Ecto neural progenitor cell (in vitro differentiated cells): ENCODE results near the gene KCNN4.
"Not testable (repeated sequence)": the region's sequence is repeated elsewhere in the genome, so short reads cannot be mapped to it uniquely, and the experiment has no call there.

ENCODE experiments used
- DNase-seq: peaks from one replicate; pipeline ENCODE4 v3.0.0-alpha.2; 2018; ENCODE audit warnings: low spot score

KCNN4 gene

DNA sequence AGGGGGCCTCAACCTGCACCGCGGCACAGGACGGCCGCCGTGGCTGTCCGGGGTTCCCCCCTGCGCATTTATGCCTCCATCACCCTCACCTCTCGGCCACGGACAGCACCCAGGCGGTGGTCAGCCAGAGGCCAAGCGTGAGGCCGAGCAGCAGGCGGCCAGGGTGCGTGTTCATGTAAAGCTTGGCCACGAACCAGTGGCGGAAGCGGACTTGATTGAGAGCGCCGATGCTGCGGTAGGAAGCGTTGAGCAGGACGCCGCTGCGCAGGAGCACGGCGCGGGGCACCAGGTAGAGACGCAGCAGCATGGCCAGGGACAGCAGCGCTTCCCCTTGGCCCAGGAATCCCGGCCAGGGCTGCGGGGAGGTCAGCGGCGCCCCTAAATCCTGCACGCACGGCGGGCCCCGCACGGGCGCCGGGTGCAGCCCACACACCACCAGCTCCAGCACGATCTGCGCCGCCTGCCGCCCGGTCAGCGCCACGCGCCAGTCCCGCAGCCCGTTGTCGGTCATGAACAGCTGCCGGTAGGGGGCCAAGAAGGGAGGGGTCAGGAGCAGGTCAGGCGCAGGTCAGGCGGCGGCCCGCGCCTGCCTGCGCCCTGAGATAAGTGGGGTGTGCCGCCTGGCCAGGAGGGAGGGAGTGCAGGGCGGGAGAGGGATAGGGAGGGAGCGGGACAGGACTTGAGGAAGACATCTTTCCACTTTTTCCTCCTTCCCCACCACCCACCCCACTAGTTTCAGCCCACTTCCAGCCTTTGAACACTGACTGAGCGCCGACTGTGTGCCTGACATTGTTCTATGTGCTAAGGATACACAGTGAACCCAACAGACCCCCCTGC, 6.5 kb downstream of the KCNN4 start:
- DNase-seq, result peak; percentile 80

DNA sequence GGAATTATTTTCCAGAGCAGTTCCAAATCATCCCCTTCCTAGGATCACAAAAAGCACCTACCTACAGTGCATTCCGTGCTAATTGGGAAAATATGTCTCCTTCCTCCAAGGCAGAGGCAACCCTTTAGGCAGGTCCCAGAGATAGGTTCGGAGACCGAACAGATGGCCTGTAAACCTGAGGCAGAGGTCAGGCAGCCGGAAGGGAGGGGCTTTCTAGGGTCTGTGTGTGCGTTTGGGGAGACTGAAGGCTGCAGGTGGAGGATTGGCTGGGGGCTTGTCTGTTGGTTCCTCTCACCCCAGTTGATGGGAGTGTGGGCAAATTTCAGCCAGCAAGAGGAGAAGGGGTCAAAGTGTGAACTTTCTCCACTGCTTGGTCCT, 7.1 kb downstream of the KCNN4 start:
- no peak for DNase-seq

DNA sequence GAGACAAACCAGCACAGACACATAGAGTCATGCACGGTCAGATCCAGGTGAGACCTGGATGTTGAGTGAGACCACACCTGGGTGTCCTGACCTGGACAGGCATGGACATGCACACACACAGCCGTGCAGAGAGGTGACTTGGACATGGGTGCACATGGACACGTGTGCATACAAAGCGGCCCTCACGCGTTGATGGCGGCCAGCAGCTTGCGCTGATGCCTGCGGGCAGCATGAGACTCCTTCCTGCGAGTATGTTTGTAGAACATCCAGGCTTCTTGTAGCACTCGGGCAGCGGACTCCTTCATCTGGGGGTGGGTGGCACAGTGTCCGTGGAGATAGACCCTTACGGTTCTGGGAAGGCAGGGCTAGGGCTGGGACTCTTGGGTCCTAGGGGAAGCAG, 11.5 kb downstream of the KCNN4 start:
- DNase-seq, result no peak

DNA sequence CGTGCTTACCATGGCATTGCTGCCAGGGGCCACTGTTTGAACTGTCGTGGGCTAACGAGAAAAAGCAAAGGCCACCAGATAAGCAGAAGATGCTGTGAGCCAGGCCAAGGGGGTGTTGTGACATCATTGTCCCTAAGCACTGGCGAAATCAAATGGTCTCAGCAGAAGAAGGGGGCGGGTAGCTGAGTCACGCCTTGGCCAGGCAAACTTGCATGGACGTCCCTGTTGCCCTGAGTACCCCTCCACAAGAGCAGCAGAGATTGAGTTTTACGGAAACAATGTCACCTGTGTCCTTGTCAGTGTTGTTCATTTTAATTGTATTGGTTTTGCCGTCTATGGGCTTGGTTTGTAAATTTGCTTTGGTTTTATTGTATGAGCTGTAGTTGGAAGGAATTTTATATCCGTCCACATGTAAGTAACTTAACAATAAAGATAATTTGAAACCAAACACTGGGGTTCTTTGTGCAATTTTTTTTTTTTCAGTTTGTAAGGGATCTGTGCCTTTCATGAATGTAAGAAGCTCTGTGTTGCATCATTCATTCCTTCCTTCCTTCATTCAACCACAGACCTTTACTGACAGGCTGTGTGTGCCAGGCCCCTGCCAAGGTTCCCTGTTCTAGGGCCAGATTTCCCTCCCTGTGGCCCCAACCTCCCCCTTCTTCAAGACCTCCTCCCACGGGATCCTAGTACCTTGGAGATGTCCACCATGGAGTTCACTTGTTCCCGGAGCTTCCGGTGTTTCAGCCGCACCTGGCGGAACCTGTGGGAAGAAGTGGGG, 12.3 kb downstream of the KCNN4 start:
- no peak for DNase-seq

DNA sequence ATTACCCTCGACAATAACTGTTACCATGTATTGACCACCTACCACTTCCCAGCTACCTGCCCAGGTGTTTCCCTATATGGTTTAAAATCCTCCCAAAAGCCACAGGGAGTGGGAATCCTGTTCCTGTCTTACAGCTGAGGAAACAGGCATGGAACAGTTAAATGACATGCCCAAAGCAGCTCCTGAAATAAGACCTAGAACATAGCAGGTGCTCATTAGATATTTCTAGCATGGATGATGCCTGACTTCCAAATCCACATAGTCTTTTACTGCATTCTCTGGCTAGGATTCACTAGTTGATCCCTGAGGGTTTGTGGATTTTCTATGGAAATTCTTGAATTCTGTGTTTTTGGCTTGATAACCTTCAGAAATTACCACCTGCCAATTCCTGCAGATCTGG, 13.0 kb downstream of the KCNN4 start:
- no peak for DNase-seq

DNA sequence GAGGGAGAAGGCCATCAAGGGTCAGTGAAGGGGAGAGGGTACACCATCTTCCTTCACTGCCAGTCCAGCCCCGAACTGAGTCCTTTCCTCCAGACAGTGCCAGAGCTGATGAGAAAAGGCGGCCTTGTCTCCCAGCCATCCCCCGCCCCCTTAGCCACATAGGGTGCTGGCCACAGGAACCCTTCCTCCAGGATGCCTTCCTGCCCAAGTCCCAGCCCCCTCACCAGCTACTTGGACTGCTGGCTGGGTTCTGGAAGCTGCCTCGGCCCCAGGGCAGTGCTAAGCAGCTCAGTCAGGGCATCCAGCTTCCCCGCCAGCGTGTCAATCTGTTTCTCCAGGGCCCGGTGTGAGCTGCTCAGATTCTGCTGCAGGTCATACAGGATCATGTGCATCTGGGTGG, 13.5 kb downstream of the KCNN4 start:
- DNase-seq, result no peak

DNA sequence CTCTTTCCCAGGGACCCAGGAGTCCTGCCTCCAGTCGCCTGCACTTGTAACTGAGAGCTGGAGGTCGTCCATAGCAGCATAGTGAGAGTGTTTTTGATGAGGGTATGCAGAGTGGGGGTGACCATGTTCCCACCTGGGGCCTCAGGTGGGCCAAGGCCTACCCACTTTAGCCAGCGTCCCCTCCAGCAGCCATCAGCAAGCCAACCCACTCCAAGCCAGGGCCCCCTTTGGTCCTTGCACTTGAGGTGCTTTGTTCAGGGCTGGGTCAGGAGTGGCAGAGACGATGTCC, 14.1 kb downstream of the KCNN4 start:
- no peak for DNase-seq

DNA sequence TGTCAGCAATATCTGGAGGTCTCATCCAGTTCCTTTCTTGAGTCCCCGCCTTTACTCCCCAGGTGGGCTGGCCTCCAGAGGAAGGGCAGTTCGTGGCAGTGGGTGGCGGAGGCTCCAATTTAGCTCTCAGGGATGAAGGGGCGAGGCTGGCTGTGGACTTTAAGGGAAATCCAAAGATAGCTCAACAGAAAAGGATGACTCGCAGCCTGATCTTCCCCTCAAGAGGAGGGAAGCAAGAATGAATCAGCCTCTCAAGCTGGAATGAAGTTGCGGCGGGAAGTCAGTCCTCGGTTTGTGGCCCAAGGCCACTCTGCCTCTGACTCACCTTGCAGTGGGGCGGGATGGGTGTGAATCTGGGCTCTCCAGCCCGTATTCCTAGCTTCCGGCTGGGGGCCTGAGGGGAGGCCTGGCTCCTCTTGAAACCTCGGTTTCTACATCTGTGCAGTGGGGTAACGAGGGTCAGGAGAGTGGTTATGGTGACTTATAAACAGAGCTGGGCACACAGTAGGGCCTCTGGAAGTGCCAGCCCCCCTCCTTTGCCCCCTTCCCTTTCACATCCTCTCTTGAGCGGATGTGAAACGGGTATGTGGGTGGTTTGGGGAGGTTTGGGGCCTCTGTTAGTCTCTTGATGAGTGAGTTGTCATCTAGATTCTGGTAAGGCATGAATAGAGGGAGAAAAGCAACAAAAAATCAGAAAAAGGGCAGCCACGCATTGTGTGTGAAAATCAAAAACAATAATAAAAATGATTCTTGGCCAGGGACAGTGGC, 15.5 kb downstream of the KCNN4 start:
- DNase-seq, result no peak

DNA sequence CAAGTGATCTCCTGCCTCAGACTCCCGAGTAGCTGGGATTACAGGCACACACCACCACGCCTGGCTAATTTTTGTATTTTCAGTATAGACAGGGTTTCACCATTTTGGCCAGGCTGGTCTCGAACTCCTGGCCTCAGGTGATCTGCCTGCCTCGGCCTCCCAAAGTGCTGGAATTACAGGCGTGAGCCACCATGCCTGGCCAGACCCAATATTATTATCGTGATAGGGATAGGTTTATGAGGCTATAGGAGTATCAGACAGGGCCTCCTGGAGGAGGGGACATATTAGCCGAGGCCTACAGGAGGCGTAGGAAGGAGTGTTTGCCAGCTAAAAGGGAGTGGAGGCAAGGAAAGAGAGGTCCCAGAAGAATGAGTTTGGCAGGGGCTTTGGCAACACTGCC, 16.1 kb downstream of the KCNN4 start:
- DNase-seq, result not testable (repeated sequence)

DNA sequence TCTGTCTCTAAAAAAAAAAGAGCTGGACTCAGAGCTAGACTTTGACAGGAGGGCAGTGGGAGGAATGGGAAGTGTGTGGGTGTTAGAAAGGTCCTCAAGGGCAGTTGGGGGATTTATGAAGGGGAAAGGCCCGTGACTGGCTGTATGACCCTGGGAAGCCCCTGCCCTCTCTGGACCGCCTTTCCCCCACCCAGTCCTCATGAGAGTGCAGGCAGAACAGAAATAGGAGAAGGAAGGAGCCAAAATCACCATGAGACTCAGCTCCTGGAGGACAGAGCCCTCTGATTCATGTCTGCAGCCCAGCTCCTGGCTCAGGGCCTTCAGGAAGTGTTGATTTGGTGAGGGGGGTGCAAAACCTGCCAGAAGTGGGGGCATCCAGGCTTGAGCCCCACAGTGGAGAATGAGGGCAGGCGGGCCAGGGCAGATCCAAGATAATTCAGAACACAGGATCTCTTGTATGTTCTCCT, 17.3 kb downstream of the KCNN4 start:
- no peak for DNase-seq

DNA sequence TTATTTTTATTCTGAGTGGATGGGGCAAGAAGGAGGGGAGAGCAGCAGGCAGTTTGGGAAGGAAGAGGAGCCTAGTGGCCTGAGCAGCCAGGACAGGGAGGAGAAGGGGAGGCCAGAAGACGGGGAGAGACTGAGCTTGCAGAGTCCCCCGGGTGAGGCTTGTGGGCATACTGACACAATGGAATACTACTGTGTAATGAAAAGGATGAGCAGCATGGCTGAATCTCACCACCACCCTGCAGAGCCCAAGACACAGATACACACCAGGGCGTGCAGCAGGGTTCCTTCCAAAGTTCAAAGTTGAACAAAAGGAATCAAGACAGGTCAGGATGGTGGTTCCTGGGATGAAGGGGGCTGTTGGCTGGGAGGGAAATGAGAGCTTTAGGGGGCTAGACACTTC, 18.0 kb downstream of the KCNN4 start:
- no peak for DNase-seq

DNA sequence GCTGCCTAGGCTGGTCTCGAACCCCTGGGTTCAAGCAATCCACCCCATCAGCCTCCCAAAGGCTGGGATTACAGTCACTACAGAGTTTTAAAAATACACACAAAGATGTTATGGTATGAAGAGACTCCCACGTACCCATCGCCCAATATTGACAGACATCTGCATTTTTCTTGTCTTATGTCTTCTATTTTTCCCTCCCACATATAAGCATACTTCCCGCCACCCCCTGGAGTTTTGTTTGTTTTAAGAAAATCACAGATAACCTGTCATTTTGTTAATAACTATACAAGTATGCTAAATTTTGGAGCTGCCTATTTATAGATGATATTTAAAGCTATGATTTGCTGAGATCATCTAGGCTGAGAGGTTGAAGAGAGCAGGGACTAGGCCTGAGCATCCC, 19.8 kb downstream of the KCNN4 start:
- DNase-seq, result no peak

DNA sequence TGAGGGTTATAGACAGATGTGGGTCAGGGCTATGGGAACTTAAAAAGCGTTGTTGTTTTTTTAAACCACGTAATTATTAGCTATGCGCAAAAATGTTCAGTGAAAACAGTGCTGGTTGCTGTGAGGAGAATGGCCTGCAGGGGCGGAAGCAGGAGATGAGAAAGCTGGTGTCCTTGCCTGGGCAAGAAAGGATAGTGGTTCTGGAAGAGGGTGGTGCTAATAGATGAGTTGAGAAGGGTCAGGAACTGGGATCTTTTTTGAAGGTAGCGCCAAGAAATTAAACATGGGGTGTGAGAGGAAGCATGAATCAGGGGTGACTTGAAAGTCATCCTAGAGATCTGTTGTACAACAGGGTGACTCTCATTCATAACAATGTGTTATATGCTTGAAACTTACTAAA, 21.3 kb downstream of the KCNN4 start:
- DNase-seq, result no peak

DNA sequence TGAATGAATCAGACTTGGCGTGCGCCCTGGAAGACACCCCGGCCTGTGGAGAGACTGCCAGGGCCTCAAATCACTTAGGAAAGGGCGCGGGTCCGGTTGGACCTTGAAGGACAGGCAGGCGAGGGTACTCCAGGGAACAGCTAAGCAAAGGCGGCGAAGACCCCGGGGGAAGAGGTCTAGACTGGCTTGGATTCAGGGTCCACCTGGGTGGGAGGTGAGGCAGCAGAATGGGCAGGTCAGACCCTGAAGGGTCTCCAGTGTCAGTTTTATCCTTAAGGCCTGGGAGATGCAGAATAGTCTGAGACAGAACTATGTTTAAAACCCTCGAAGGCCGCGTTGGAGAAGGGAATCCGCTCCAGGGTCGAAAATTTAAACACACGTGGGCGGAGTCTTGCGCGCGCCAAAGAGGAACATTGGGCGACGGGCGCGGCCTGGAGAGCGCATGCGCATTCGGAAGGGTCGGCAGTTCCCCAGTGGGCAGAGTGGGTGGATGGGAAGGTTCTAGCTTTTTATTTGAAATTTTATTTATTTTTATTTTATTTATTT, 25.4 kb downstream of the KCNN4 start:
- DNase-seq, result peak; percentile 81

DNA sequence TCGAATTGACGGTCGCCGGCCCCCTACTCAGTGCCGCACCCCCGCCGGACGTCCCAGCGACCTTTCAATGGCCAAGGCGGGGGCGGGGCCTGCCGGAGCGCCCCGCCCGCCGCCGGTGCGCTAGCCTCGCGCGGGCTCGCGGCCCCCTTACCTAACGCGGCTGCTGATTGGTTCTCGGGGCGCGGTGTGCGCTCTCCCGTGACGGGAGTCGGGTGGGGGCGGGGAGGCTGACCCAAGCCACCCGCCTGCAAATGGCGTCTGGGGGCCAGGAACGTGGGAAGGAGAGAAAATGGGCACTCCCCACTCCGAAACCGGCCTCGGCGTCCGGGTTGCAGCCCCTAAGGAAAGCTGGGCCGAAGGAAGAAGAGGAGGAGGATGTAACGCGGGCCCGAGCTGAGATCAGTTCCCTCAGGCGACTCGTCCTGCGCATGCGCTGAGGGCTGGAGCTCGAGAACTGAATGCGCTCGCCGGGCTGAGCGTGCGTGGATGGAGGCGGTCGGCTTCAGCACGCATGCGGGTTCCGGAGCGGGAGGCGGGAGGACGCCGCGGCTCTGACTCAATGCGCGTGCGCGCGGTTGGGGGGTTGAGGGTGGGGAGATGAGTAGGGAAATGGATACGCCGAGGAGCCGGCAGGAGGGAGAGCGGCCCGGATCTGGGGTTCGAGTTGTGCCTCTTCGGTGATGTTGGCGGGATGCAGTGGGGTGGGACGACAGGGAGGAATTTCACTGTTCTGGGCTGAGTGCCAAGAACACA, 26.1 kb downstream of the KCNN4 start, which contains the start of gene SMG9:
Gene SMG9 (minus strand): TSS at position 460 of the 753 bp plus-strand sequence. CDS start 4,221 bp downstream, outside the sequence.
- peak; percentile 99 for DNase-seq

DNA sequence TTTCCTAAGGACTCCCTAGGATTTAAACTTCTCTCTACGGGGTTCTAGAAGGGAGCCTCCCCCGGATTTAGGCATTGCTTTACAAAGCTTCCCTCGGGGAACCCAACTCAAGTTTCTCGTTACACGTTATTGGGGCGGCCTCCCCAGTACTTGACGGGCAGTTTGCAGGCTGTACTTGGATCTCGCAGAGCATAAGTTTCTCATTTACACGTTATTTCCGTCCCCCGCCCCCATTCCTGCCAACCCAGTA, 26.6 kb downstream of the KCNN4 start:
- DNase-seq, result no peak

DNA sequence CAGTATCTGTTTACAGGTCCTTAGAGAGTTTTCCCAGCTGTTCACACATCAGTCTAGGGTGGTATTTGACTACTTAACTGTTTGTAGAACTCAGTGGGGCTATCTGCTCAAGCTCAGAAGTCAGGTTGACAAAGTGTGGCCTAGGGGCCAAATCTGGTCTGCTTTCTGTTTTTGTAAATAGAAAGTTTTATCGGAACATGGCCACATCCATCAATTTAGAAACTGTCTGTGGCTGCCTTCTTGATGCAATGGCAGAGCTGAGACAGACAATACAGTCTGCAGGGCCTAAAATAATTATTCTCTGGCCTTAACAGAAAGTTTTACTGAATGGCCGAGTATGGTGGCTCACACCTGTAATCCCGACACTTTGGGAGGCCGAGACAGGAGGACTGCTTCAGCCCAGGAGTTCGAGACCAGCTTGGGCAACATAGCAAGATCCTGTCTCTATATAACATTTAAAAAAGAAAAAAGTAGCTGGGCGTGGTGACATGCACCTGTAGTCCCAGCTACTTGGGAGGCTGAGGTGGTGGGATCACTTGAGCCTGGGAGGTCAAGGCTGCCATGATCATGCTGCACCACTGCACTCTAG, 28.4 kb downstream of the KCNN4 start:
- DNase-seq, result no peak

DNA sequence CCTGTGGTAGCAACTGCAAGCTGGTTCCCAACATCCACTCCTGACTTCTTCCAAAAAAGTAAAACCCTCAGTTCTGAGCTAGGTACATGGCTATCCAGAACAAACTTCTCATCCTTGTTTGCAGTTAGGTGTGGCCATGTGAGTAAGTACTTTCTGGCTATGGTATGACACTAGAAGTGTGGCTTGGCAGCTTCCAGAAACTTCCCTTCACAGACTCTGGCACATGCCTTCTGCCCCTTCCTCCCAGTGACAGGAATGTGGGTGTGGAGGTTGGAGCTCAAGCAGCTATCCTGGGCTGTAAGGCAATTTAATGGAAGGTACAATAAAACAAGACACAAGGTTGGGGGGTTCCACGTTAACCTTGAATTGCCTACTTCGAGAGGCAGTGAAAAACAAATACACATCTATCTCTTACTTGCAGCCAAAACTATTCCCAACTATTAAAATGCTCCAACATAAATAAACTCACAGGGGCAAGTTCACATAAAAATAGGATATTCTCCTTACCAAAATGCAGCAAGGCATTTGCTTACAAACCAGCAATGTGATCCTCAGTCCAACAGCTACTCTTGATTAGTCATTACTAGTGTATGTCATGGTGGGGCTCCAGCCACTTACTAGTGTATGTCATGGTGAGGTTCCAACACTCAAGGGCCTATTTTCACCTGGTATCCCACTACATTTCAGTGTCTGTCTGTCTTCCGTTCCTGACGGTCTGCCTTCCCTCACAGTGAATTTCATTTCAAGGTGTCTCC, 29.1 kb downstream of the KCNN4 start:
- DNase-seq, result no peak

DNA sequence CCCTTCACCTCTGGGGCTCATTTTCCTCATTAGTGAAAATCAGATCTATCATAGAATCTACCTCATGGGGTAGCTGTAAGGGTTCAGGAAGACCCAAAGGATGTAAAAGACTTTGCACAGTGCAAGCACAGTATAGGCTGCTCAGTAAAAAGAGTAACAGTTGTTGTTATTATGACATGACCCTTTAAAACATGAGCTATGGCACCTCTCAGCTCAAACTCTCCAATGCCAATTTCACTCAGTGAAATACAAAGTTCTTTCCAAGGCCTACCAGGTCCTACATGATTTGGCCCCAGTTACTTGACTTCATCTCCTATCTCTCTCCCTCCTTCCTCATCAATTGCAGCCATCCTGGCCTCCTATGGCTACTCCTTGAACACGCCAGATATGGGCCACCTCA, 30.9 kb downstream of the KCNN4 start:
- no peak for DNase-seq

DNA sequence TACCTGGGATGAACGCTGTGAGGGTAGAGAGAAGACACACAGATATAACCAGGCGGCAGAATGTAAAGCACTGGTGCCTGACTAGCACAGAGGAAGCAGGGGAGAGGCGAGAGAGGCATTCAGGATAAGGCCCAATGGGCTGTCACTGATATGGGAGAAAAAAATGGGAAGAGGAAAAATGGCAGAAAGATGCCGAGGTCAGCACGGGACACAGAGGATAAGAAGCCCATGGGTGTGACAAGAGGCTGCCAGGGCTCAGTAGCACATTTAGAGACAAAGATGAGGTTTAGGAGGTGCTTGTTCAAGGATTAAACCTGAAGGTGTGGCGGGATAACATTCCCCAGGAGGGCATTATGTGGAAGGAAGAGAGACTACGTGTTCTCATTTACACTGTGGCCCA, 31.6 kb downstream of the KCNN4 start:
- no peak for DNase-seq

DNA sequence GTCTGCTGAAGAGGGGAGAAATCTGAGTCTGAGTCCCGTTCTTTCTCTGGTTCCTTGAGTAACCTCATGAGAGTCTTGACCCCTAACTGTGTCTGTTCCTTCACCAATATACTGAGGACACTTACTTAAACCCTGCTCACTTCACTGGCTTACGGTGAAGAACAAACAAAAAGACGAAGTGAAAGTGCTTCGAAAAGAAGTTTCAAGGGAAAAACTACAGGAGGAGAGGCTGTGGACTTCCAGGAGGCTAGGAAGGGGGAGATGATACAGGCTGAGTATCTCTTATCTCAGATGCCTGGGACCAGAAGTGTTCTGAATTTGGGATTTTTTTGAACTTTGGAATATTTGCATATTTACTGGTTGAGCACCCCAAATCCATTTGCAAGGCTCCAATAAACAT, 32.1 kb downstream of the KCNN4 start:
- DNase-seq, result no peak
